WTC11 (cell line): ENCODE data around the gene OLFM2. TPM values are rescaled to one million over a fixed set of nuclear protein-coding genes. Genes with fewer than 3 reads are reported as not detected.
"Not testable (repeated sequence)": the region's sequence is repeated elsewhere in the genome, so short reads cannot be mapped to it uniquely, and the experiment has no call there.

Source experiments
- ATAC-seq: fragments of 200-7000 bp; cut with Tn5 transposase; 2 replicates; pipeline ENCODE4 v1.10.0; 2021; ENCODE audit warnings: mild to moderate bottlenecking, moderate library complexity
- CTCF ChIA-PET: fragments of 300-600 bp; sonication (Branson Sonifier 250); formaldehyde crosslinking; loops from one replicate; lab custom pipeline; 2021; ENCODE audit warnings: antibody characterized with exemption; lab: Charles Lee
- POLR2A ChIA-PET: fragments of 350-600 bp; sonication (Branson Sonifier 250); formaldehyde crosslinking; loops from one replicate; lab custom pipeline; 2021; ENCODE audit warnings: antibody characterized with exemption; lab: Charles Lee
- DNase-seq: peaks from one replicate; pipeline ENCODE4 v3.0.0; 2021; ENCODE audit warnings: low spot score
- H3K27ac Mint-ChIP-seq: 2 replicates; pipeline ENCODE4 v1.8.0; 2021; ENCODE audit warnings: mixed read lengths
- H3K27me3 Mint-ChIP-seq: 2 replicates; pipeline ENCODE4 v1.8.0; 2021; ENCODE audit warnings: low read depth, mild to moderate bottlenecking, moderate library complexity, mixed read lengths
- H3K36me3 Mint-ChIP-seq: 2 replicates; pipeline ENCODE4 v1.8.0; 2021; ENCODE audit warnings: mixed read lengths
- H3K4me1 Mint-ChIP-seq: 2 replicates; pipeline ENCODE4 v1.8.0; 2022; ENCODE audit warnings: mixed read lengths
- H3K4me3 Mint-ChIP-seq: 2 replicates; pipeline ENCODE4 v1.8.0; 2021; ENCODE audit warnings: mild to moderate bottlenecking, moderate library complexity, mixed read lengths
- H3K9me3 Mint-ChIP-seq: 2 replicates; pipeline ENCODE4 v1.8.0; 2021; ENCODE audit warnings: mixed read lengths
- ATF1 ChIP-seq: sonication (generic); formaldehyde crosslinking; IDR thresholded peaks from 2 replicates; pipeline ENCODE4 v1.8.1; 2023; ENCODE audit warnings: mild to moderate bottlenecking, moderate library complexity, missing genetic modification reagents
- E2F1 ChIP-seq: sonication (generic); formaldehyde crosslinking; IDR thresholded peaks from 2 replicates; pipeline ENCODE4 v1.8.0; 2022; ENCODE audit warnings: mild to moderate bottlenecking, missing genetic modification reagents
- EMX1 ChIP-seq: fragments of 250-450 bp; sonication (Bioruptor Pico); IDR thresholded peaks from 2 replicates; pipeline ENCODE4 v1.8.0; 2021; ENCODE audit warnings: mild to moderate bottlenecking
- GABPB1 ChIP-seq: sonication (generic); formaldehyde crosslinking; IDR thresholded peaks from 2 replicates; pipeline ENCODE4 v1.8.1; 2023; ENCODE audit warnings: mild to moderate bottlenecking, missing genetic modification reagents
- JUN ChIP-seq: sonication (generic); formaldehyde crosslinking; IDR thresholded peaks from 2 replicates; pipeline ENCODE4 v1.8.0; 2023; ENCODE audit warnings: mild to moderate bottlenecking, missing genetic modification reagents
- MXD4 ChIP-seq: fragments of 250-450 bp; sonication (Bioruptor Pico); IDR thresholded peaks from 2 replicates; pipeline ENCODE4 v1.8.0; 2021; ENCODE audit warnings: mild to moderate bottlenecking, moderate library complexity, borderline replicate concordance
- NFATC4 ChIP-seq: fragments of 250-450 bp; sonication (Bioruptor Pico); IDR thresholded peaks from 2 replicates; pipeline ENCODE4 v1.9.0; 2021; ENCODE audit warnings: mild to moderate bottlenecking
- NFE2L1 ChIP-seq: sonication (generic); formaldehyde crosslinking; IDR thresholded peaks from 2 replicates; pipeline ENCODE4 v1.8.1; 2023; ENCODE audit warnings: missing genetic modification reagents
- NFYB ChIP-seq: sonication (generic); formaldehyde crosslinking; conservative IDR thresholded peaks from 2 replicates; pipeline ENCODE4 v1.8.0; 2022; ENCODE audit warnings: low read depth, missing genetic modification reagents
- NR3C1 ChIP-seq: sonication (generic); formaldehyde crosslinking; conservative IDR thresholded peaks from 2 replicates; pipeline ENCODE4 v1.8.1; 2023; ENCODE audit warnings: low read depth, mild to moderate bottlenecking, missing genetic modification reagents
- PRDM15 ChIP-seq: sonication (generic); formaldehyde crosslinking; IDR thresholded peaks from 2 replicates; pipeline ENCODE4 v1.8.0; 2022; ENCODE audit warnings: missing genetic modification reagents
- SOX15 ChIP-seq: fragments of 250-450 bp; sonication (Bioruptor Pico); IDR thresholded peaks from 2 replicates; pipeline ENCODE4 v1.9.0; 2021; ENCODE audit warnings: mild to moderate bottlenecking
- SP1 ChIP-seq: sonication (generic); formaldehyde crosslinking; conservative IDR thresholded peaks from 2 replicates; pipeline ENCODE4 v1.8.1; 2022; ENCODE audit warnings: missing genetic modification reagents
- TCF7 ChIP-seq: sonication (generic); formaldehyde crosslinking; IDR thresholded peaks from 2 replicates; pipeline ENCODE4 v1.8.0; 2022; ENCODE audit warnings: mild to moderate bottlenecking, low read depth, missing genetic modification reagents, moderate library complexity
- ZBTB43 ChIP-seq: sonication (generic); formaldehyde crosslinking; IDR thresholded peaks from 2 replicates; pipeline ENCODE4 v1.8.1; 2023; ENCODE audit warnings: mild to moderate bottlenecking, missing genetic modification reagents
- ZNF121 ChIP-seq: sonication (generic); formaldehyde crosslinking; IDR thresholded peaks from 2 replicates; pipeline ENCODE4 v1.8.0; 2023; ENCODE audit warnings: missing genetic modification reagents
- ZNF219 ChIP-seq: sonication (generic); formaldehyde crosslinking; IDR thresholded peaks from 2 replicates; pipeline ENCODE4 v1.8.0; 2023; ENCODE audit warnings: missing genetic modification reagents, mild to moderate bottlenecking, borderline replicate concordance
- ZNF317 ChIP-seq: sonication (generic); formaldehyde crosslinking; IDR thresholded peaks from 2 replicates; pipeline ENCODE4 v1.8.1; 2023; ENCODE audit warnings: low read depth, mild to moderate bottlenecking, moderate library complexity, missing genetic modification reagents, borderline replicate concordance
- ZNF416 ChIP-seq: fragments of 250-450 bp; sonication (Bioruptor Pico); IDR thresholded peaks from 2 replicates; pipeline ENCODE4 v1.9.0; 2021; ENCODE audit warnings: mild to moderate bottlenecking, inconsistent platforms
- ZNF512 ChIP-seq: sonication (generic); formaldehyde crosslinking; IDR thresholded peaks from 2 replicates; pipeline ENCODE4 v1.8.1; 2022; ENCODE audit warnings: missing genetic modification reagents, borderline replicate concordance
- ZNF671 ChIP-seq: fragments of 250-450 bp; sonication (Bioruptor Pico); IDR thresholded peaks from 2 replicates; pipeline ENCODE4 v1.8.0; 2021; ENCODE audit warnings: mild to moderate bottlenecking
- ZSCAN18 ChIP-seq: fragments of 250-450 bp; sonication (Bioruptor Pico); IDR thresholded peaks from 2 replicates; pipeline ENCODE4 v2.1.2; 2022; ENCODE audit warnings: mild to moderate bottlenecking, moderate library complexity
- total RNA-seq: library from RNA; stranded (reverse); gene quantifications from 3 replicates; pipeline ENCODE4 v1.2.3, GENCODE V29; 2021

Gene OLFM2
- total RNA-seq, 1 experiment from 2014 or later: 66.0 TPM

- Mint-ChIP-seq H3K27me3 (no peaks in the 10 kb centered on the region), H3K9me3 (no peaks in the 10 kb centered on the region), H3K36me3 (peaks cover 14% of the 10 kb centered on the region), H3K4me3 (no peak overlapping the region), H3K27ac (no peak overlapping the region), H3K4me1 (peaks cover 13% of the 10 kb centered on the region)
- POLR2A ChIA-PET: no interaction called here
- CTCF ChIA-PET: interaction anchor here (0.7 to 5.2 kb wide), 17 partner anchors 10 to 319 kb away, joined by 3 to 75 read pairs (median 4); partner anchors contain the start of gene COL5A3
- DNase-seq (no peak), ATAC-seq (no peak)
- no peak for TF ChIP-seq NFATC4 (CRISPR knock-in tag)
- no peak for TF ChIP-seq NFYB (CRISPR knock-in tag)
- TF ChIP-seq ZNF512 (CRISPR knock-in tag): no peak
- peak; percentile 65; the same call in 1 of the 2 replicates for TF ChIP-seq ZNF121
- no peak for TF ChIP-seq NR3C1 (CRISPR knock-in tag)
- TF ChIP-seq MXD4: no peak
- no peak for TF ChIP-seq ATF1 (CRISPR knock-in tag)
- TF ChIP-seq ZNF416 (CRISPR knock-in tag): no peak
Measured at GRCh38 chr19:9931629-9932028, 4.7 kb downstream of the OLFM2 start.

- no peaks in the 10 kb centered on the region; the same call in 1 of the 2 replicates for H3K9me3 Mint-ChIP-seq
- peaks cover 26% of the 10 kb centered on the region for H3K36me3 Mint-ChIP-seq
- CTCF ChIA-PET: interaction anchor here (0.9 to 1.7 kb wide), 2 partner anchors 104 to 190 kb away, joined by 4 to 5 read pairs; no protein-coding TSS in a partner anchor
- no peak for DNase-seq
- no peaks in the 10 kb centered on the region for H3K27me3 Mint-ChIP-seq
- TF ChIP-seq TCF7 (CRISPR knock-in tag) (no peak), JUN (CRISPR knock-in tag) (no peak), NFE2L1 (CRISPR knock-in tag) (no peak), EMX1 (CRISPR knock-in tag) (no peak), ZBTB43 (CRISPR knock-in tag) (no peak), PRDM15 (no peak), E2F1 (CRISPR knock-in tag) (no peak), SP1 (CRISPR knock-in tag) (no peak), ZNF219 (CRISPR knock-in tag) (no peak), ZNF671 (no peak), ZSCAN18 (no peak), GABPB1 (CRISPR knock-in tag) (no peak), MXD4 (no peak), ZNF317 (CRISPR knock-in tag) (no peak), SOX15 (no peak)
- no peak overlapping the region for H3K27ac Mint-ChIP-seq
- POLR2A ChIA-PET: no interaction called here
- H3K4me1 Mint-ChIP-seq: 0 out of 2 replicates have a peak, but pooled peaks cover under 1% of the 10 kb centered on the region
- no peak for ATAC-seq
- no peak overlapping the region for H3K4me3 Mint-ChIP-seq
Measured at GRCh38 chr19:9923440-9923839, 12.9 kb downstream of the OLFM2 start.

- H3K4me3 Mint-ChIP-seq, H3K27ac Mint-ChIP-seq, H3K4me1 Mint-ChIP-seq, ATAC-seq, POLR2A ChIA-PET, DNase-seq, H3K27me3 Mint-ChIP-seq, H3K9me3 Mint-ChIP-seq: not testable (repeated sequence)
- CTCF ChIA-PET: interaction anchor here (1.6 to 1.7 kb wide), 2 partner anchors 79 to 105 kb away, joined by 3 to 5 read pairs; no protein-coding TSS in a partner anchor
- H3K36me3 Mint-ChIP-seq: peaks cover 26% of the 10 kb centered on the region
Measured at GRCh38 chr19:9922782-9923379, 13.4 kb downstream of the OLFM2 start.
